NCI-H1417 (cell line): ENCODE data around the gene DPEP2.
"Not testable (repeated sequence)": the region's sequence is repeated elsewhere in the genome, so short reads cannot be mapped to it uniquely, and the experiment has no call there.

ENCODE experiments used
- DNase-seq, 3 experiments: peaks; one replicate each; lab custom pipeline; 2025; lab: John Stamatoyannopoulos, UW

Gene DPEP2

GRCh38 chr16:67998779-67999688 lies at the start of gene DPEP2:
Gene DPEP2, minus strand, starts transcription at chr16:67999484. Its CDS starts 6,272 bp downstream, at chr16:67993212.
- not testable (repeated sequence) for DNase-seq

- DNase-seq: no peak
Observed at GRCh38 chr16:68047987-68048386, 48.7 kb upstream of the DPEP2 start.

GRCh38 chr16:68046106-68046505 lies 46.8 kb upstream of the DPEP2 start:
- no peak for DNase-seq

GRCh38 chr16:68041783-68042182 lies 42.5 kb upstream of the DPEP2 start:
- no peak for DNase-seq

- DNase-seq: peak; percentile 61 to 83 (median 63)
Observed at GRCh38 chr16:68040506-68041288, 41.4 kb upstream of the DPEP2 start.

GRCh38 chr16:68037841-68038597 lies 38.7 kb upstream of the DPEP2 start:
- no peak for DNase-seq

GRCh38 chr16:68035227-68035626 lies 35.9 kb upstream of the DPEP2 start:
- DNase-seq: no peak

- no peak for DNase-seq
Observed at GRCh38 chr16:68033101-68033500, 33.8 kb upstream of the DPEP2 start.

GRCh38 chr16:68031951-68032350 lies 32.7 kb upstream of the DPEP2 start:
- DNase-seq: no peak

GRCh38 chr16:68030108-68030507 lies 30.8 kb upstream of the DPEP2 start:
- not testable (repeated sequence) for DNase-seq

- no peak for DNase-seq
Observed at GRCh38 chr16:68028996-68029395, 29.7 kb upstream of the DPEP2 start.

- DNase-seq: peak; percentile 84 to 91 (median 89)
Observed at GRCh38 chr16:68022728-68023537, 23.6 kb upstream of the DPEP2 start, which contains the start of the genes DDX28 and DUS2. Gene DDX28, minus strand, starts transcription at chr16:68023232. Its CDS starts 30 bp downstream, at chr16:68023202. Gene DUS2, plus strand, starts transcription at chr16:68023284. Its CDS starts 14,740 bp downstream, at chr16:68038024.

GRCh38 chr16:68022278-68022727 lies 23.0 kb upstream of the DPEP2 start:
- no peak for DNase-seq

GRCh38 chr16:68021490-68021889 lies 22.2 kb upstream of the DPEP2 start:
- DNase-seq: no peak

- no peak for DNase-seq
Observed at GRCh38 chr16:68019167-68019680, 19.9 kb upstream of the DPEP2 start.

GRCh38 chr16:68015681-68016080 lies 16.4 kb upstream of the DPEP2 start, which contains the start of gene DPEP2NB:
Gene DPEP2NB, minus strand, starts transcription at chr16:68015911. Its CDS starts 141 bp downstream, at chr16:68015770.
- DNase-seq: no peak

- DNase-seq: no peak
Observed at GRCh38 chr16:68013440-68013839, 14.2 kb upstream of the DPEP2 start.

GRCh38 chr16:68009872-68010271 lies 10.6 kb upstream of the DPEP2 start:
- DNase-seq: not testable (repeated sequence)

- DNase-seq: no peak
Observed at GRCh38 chr16:68009157-68009735, 10.0 kb upstream of the DPEP2 start.

GRCh38 chr16:68005786-68006286 lies 6.6 kb upstream of the DPEP2 start:
- peak in 1 of 3 experiments; percentile 12 for DNase-seq
